Stomach smooth muscle (tissue), 2 donors: Measurements from ENCODE around the gene ARL4A.

ENCODE experiments used
- H3K27ac ChIP-seq: one replicate; pipeline ENCODE4 v1.7.0; 2013; ENCODE audit warnings: mild to moderate bottlenecking, low read length, inconsistent platforms
- H3K27me3 ChIP-seq, 2 donors: one replicate each; pipeline ENCODE4 v1.7.0; 2013; ENCODE audit warnings: low read length in 2 of 2; ENCODE audit not compliant: insufficient read depth in 2 of 2, control insufficient read depth in 1 of 2
- H3K36me3 ChIP-seq, 2 donors: one replicate each; pipeline ENCODE4 v1.7.0; 2013; ENCODE audit warnings: low read length in 2 of 2; ENCODE audit not compliant: control insufficient read depth in 2 of 2, insufficient read depth in 2 of 2
- H3K4me1 ChIP-seq: one replicate; pipeline ENCODE4 v1.7.0; 2013; ENCODE audit warnings: low read length; ENCODE audit not compliant: control insufficient read depth, insufficient read depth
- H3K4me3 ChIP-seq, 2 donors: one replicate each; pipeline ENCODE4 v1.7.0; 2013; ENCODE audit warnings: low read length in 2 of 2
- H3K9ac ChIP-seq, 2 donors: one replicate each; pipeline ENCODE4 v1.7.0; 2013; ENCODE audit warnings: low read length in 2 of 2, mild to moderate bottlenecking in 1 of 2
- H3K9me3 ChIP-seq, 2 donors: one replicate each; pipeline ENCODE4 v1.7.0; 2013; ENCODE audit warnings: low read length in 2 of 2; ENCODE audit not compliant: control insufficient read depth in 2 of 2
- donor health status: healthy.
- donor health status: Pancreatic carcinoma.

The ARL4A gene

DNA sequence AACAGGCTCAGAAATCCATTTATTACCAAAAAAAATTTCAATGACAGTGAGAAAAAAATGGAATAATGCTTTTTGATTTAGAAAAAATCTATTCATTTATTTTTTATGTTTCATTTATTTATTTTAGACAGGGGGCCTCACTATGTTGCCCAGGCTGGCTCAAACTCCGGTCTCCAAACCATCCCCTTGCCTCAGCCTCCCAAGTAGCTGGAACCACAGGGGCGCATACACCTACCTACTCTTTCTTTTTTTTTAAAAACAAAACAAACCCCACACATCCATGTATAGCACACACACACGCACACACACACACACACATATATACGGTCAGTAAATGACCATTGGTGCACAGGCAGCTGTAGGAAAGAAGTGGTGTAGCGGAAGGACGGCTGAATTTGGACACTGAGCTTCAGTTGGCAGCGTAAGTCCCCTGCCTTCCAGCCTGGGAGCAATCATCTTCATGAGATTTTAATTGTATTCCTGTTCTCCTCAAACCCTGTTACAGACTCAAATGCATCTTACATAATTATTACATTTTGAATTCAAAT, 28.8 kb downstream of the ARL4A start:
- no peak overlapping the region for H3K4me3 ChIP-seq
- peak overlapping the region in 1 of 2 donors; percentile 36 for H3K9ac ChIP-seq
- no peaks in the 10 kb centered on the region for H3K9me3 ChIP-seq
- peaks cover 7% of the 10 kb centered on the region for H3K4me1 ChIP-seq
- no peaks in the 10 kb centered on the region for H3K36me3 ChIP-seq
- no peak overlapping the region for H3K27ac ChIP-seq
- H3K27me3 ChIP-seq = no peaks in the 10 kb centered on the region

DNA sequence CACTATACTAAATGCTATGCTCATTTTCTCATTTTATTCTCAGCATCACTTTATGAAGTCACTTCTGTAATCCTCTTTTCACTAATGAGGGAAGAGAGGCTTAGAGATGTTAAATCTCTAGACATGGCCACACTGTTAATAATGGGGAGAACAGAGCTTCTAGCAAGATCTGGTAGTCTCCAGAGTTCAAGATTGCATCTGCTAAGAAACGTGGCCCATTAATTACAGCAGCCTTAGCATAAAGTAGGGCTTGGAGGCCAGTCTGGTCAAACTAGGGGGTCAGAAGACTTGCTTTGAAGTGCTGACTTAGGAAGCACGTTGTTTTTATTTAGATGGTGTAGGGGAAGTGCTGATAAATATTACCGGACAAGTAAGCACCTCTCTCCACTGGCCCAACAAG, 29.3 kb downstream of the ARL4A start:
- H3K9me3 ChIP-seq = no peaks in the 10 kb centered on the region
- H3K4me3 ChIP-seq = no peak overlapping the region
- H3K27me3 ChIP-seq = no peaks in the 10 kb centered on the region
- H3K4me1 ChIP-seq = peaks cover 7% of the 10 kb centered on the region
- no peaks in the 10 kb centered on the region for H3K36me3 ChIP-seq
- H3K27ac ChIP-seq = no peak overlapping the region
- H3K9ac ChIP-seq = no peak overlapping the region

DNA sequence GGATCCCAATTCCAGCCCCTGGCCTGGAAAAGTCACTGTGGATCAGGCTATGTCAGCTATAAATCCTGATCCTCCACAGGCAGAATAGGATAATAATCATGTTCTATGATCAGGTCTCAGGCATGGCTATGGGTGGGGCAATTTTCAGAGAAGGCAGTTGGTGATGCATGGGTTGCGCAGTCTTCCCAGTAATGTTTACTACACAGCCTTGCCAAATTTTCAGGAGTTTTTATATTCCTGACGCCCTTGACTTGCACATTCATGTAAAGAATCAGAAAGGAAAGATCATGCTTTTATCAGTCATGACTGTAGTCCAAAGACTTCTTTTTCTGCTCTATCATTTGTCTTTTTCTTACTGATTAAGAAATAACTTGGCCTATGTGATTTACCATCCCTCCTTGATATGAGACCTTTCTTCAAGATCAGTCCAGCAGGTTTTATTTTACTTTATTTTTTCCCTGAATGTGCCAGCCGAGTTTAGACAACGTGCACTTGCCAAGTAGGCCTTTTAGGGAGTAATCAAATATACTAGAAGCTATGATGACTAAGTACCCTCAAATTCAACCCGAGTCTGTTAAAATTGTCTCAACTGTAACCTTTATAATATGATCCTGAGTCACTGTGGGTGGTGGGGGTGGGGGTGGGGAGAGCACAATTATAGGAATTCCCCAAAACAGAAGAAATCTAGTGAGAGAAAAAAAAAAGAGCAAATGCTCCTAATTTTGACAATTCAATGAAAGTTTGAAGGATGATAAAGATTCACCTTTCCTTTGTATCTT, 31.9 kb downstream of the ARL4A start:
- Histone ChIP-seq H3K4me3 (no peak overlapping the region), H3K9ac (no peak overlapping the region), H3K36me3 (no peaks in the 10 kb centered on the region), H3K27me3 (no peaks in the 10 kb centered on the region), H3K4me1 (peaks cover 7% of the 10 kb centered on the region), H3K9me3 (no peaks in the 10 kb centered on the region), H3K27ac (peak overlapping the region; percentile 4)

DNA sequence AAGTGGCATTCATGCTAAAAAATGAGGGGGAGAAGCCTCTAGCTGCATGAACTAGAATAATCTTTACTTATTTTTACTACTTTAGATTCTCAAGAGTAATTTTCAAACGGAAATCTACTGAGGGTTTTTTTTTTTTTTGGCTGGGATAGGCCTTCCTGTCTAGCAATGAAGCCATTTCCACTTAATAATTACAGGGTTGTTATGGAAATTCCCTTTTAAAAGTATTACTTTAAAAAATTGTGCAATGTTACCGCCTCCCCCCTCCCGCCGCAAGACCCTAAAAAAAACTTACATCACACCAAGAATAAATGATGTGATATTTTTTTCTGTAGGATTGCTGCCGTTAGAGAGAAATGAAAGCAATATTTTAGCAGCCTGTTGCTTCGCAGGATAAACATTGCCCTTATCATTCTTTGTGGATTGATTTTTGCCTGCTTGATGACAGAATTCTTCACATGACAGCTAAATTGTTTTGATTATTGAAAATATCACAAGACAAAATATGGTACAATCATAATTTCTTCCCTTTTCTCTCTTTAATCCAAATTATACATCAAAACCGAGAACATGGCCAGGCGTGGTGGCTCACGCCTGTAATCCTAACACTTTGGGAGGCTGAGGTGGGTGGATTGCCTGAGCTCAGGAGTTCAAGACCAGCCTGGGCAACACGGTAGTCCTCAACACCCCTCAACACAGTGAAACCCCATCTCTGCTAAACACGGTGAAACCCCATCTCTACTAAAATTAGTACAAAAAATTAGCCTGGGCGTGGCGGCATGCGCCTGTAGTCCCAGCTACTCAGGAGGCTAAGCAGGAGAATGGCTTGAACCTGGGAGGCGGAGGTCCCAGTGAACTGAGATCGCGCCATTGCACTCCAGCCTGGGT, 32.8 kb downstream of the ARL4A start:
- no peaks in the 10 kb centered on the region for H3K27me3 ChIP-seq
- H3K9ac ChIP-seq = no peak overlapping the region
- H3K4me1 ChIP-seq = peaks cover 7% of the 10 kb centered on the region
- H3K27ac ChIP-seq = no peak overlapping the region
- H3K4me3 ChIP-seq = no peak overlapping the region
- H3K36me3 ChIP-seq = no peaks in the 10 kb centered on the region
- no peaks in the 10 kb centered on the region for H3K9me3 ChIP-seq

DNA sequence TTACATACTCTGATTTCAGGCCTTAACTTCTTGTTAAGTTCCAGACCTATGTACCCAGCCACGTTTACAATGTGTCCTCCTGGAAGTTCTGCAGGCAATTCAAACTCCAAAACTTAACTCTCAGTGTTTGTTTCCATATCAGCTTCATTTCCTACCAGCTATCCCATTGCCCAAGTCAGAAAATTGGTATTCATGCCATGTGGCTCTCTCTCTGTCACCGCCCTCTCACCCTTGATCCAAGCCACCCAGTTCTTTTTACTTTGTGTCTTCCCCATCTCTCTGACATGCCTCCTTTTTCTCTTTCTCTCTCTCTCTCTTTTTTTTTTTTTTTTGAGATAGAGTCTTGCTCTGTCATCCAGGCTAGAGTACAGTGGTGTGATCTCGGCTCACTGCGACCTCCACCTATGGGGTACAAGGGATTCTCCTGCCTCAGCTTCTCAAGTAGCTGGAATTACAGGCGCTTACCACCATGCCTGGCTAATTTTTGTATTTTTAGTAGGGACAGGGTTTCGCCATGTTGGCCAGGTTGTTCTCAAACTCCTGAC, 33.9 kb downstream of the ARL4A start:
- H3K4me1 ChIP-seq = peaks cover 7% of the 10 kb centered on the region

DNA sequence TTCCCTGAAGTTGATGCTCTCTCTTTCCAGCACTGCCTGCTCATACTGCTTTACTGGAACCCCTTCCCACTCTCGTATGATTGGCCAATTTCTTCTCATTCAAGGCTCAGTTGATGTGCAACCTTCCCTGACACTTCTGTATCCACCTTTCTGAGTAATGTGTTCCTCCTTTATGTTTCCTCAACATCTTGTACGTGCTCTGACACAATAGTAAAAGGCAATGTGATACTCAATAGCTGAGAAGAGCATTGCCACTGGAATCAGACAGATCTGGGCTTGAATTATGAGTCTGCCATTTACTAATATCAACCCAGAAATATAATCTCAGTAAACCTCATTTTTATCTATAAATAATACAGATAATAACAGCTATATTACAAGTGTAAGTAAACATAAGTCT, 34.7 kb downstream of the ARL4A start:
- H3K9me3 ChIP-seq = no peaks in the 10 kb centered on the region
- no peaks in the 10 kb centered on the region for H3K27me3 ChIP-seq
- peaks cover 7% of the 10 kb centered on the region for H3K4me1 ChIP-seq
- no peak overlapping the region for H3K4me3 ChIP-seq
- H3K36me3 ChIP-seq = no peaks in the 10 kb centered on the region
- H3K9ac ChIP-seq = no peak overlapping the region
- no peak overlapping the region for H3K27ac ChIP-seq

More for the DNA sequence above, 33.9 kb downstream of the ARL4A start:
- Histone ChIP-seq H3K27me3 (no peaks in the 10 kb centered on the region), H3K4me3 (no peak overlapping the region), H3K36me3 (no peaks in the 10 kb centered on the region), H3K9me3 (no peaks in the 10 kb centered on the region), H3K27ac (no peak overlapping the region), H3K9ac (no peak overlapping the region)

DNA sequence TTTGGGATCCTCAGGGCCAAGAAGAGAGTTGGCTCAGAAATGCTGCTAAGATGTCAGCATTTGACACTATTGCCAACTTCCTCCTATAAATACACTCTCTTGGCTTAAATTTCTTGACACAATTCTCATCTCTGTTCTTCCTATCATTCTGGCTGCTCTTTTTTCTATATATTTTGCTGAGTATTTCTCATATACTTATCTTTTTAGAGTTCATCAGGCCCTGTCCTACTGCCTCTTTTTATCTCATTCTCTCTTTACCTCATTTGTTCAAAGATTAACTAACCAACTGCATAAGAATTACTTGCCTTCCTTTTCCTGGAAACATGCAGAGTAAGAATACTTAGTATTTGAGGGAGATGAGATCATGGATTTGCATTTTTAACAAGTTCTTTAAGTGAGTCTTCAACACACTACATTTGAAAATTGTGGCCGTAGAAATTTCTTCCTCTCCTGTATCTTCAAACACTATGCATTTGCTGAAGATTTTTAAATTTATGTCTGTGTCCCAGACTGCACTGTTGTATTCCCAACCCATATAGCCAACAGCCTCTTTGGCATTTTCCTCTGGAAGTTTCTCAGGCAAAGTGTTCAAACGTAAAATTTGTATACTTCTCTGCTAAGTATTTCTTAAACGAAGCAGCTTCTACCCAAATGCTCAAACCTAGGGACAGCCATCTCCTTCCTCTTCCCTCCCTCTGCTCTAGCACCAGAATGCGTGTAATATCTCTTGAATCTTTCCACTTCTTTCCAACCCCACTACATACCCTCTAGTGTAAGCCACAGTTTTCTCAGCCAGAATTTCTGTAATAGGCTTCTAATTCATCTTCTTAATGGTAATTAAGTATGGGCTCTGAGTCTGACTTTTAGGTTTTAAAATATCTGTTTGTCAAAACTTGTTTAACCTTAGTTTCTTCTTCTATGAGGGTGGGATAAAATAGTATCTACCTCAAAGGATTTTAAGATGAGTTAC, 35.5 kb downstream of the ARL4A start:
- H3K4me1 ChIP-seq = peaks cover 7% of the 10 kb centered on the region
- no peak overlapping the region for H3K4me3 ChIP-seq
- H3K27ac ChIP-seq = no peak overlapping the region
- no peaks in the 10 kb centered on the region for H3K9me3 ChIP-seq
- no peaks in the 10 kb centered on the region for H3K27me3 ChIP-seq
- no peaks in the 10 kb centered on the region for H3K36me3 ChIP-seq
- H3K9ac ChIP-seq = no peak overlapping the region

DNA sequence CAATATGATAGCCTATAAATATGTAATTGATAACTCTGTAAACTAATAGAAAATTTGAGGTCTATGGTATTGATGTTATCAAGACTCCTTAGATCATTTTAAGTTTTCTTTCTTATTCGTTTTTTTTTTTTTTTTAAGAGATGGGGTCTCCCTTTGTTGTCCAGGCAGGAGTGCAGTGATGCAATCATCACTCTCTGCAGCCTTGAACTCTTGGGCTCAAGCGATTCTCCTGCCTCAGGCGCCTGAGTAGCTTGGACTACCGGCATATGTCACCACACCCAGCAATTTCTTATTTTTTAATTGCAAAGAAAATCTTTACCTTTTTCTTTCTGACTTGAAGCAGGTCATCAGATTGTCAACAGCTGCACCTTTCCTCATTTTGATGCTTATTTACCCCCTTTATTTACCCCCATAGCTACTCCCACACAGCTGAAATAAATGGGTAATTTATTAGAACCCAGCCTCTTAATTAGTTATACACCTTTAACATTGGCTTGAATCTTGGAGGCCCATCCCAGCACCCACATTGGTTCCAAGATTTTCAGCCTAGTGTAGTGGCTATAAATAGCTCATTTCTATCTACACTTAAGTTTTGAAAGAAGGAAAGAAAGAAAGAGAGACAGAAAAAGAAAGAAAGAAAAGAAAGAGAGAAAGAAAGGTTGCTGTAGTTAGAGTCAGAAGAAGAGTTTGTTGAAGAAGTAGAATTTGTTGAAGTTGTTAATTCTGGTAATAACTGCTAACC, 38.3 kb downstream of the ARL4A start:
- no peak overlapping the region for H3K4me3 ChIP-seq
- H3K36me3 ChIP-seq = no peaks in the 10 kb centered on the region
- no peak overlapping the region for H3K9ac ChIP-seq
- H3K9me3 ChIP-seq = no peaks in the 10 kb centered on the region
- no peak overlapping the region for H3K27ac ChIP-seq
- no peaks in the 10 kb centered on the region for H3K27me3 ChIP-seq
- no peaks in the 10 kb centered on the region for H3K4me1 ChIP-seq

DNA sequence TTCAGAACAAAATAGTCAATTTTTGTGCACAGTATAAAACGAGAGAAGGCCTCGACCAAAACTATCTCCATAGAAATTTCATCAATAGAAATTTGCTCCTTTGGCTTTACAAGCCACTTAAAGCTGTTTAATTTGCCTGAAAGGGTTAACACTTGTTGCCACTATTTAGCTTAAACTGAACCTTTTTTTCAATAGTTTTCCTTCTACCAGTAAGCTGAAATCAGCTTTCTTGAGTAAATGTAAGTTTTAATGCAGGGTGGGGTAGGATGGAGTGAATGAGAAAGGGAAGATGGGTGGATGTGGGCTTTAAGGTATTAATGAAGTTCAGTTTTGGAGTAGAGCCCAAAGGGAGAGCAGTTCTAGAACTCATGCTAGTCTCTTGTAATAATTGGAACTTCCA, 39.5 kb downstream of the ARL4A start:
- Histone ChIP-seq H3K27ac (no peak overlapping the region), H3K27me3 (no peaks in the 10 kb centered on the region), H3K4me3 (no peak overlapping the region), H3K4me1 (no peaks in the 10 kb centered on the region), H3K36me3 (no peaks in the 10 kb centered on the region), H3K9ac (no peak overlapping the region), H3K9me3 (no peaks in the 10 kb centered on the region)
